GM06990 (cell line): Measurements from ENCODE around the gene ASCL4.

ENCODE experiments used
- DNase-seq: peaks from one replicate; pipeline ENCODE4 v3.0.0-alpha.2; 2011; ENCODE audit not compliant: insufficient read length; ENCODE audit errors: extremely low read depth
- H3K27me3 ChIP-seq: replicated peaks from 2 replicates; pipeline ENCODE4 v1.6.0; 2011; ENCODE audit warnings: low read length; ENCODE audit not compliant: control insufficient read depth, insufficient read depth
- H3K36me3 ChIP-seq: 2 replicates; pipeline ENCODE4 v1.5.1; 2011; ENCODE audit warnings: low read length; ENCODE audit not compliant: control insufficient read depth, insufficient read depth
- H3K4me3 ChIP-seq: replicated peaks from 2 replicates; pipeline ENCODE4 v1.5.1; 2011; ENCODE audit warnings: low read depth, mild to moderate bottlenecking, control low read depth, low read length
- TF ChIP-seq, protein P1 (sequence below): IDR thresholded peaks from 2 replicates; pipeline ENCODE4 v1.5.1; 2011; ENCODE audit warnings: low read length, control low read depth, mild to moderate bottlenecking, inconsistent platforms; ENCODE audit not compliant: insufficient read depth, poor library complexity, severe bottlenecking

The ASCL4 gene

DNA sequence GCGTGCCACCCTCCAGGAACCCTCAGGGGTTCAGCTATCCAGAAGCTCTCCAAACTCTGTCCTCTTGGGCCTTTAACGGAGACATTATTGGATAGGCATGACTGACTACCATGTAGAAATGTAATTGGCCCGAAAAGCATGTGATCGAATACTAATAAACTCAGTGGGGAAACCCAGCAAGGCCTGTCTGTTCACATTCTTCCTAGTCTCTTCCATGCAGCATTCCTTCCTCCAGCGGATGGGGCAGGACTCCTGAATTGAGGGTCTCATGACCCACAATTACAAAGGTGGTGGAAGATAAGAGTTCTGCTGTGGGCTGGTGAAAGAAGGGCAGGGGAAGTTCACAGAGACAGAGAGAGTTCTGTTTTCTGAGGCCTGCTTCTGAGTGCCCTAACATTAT, 7.0 kb upstream of the ASCL4 start:
- Histone ChIP-seq H3K4me3 (no peak overlapping the region), H3K27me3 (no peaks in the 10 kb centered on the region), H3K36me3 (no peaks in the 10 kb centered on the region)
- no peak for DNase-seq
- TF ChIP-seq, protein P1, sequence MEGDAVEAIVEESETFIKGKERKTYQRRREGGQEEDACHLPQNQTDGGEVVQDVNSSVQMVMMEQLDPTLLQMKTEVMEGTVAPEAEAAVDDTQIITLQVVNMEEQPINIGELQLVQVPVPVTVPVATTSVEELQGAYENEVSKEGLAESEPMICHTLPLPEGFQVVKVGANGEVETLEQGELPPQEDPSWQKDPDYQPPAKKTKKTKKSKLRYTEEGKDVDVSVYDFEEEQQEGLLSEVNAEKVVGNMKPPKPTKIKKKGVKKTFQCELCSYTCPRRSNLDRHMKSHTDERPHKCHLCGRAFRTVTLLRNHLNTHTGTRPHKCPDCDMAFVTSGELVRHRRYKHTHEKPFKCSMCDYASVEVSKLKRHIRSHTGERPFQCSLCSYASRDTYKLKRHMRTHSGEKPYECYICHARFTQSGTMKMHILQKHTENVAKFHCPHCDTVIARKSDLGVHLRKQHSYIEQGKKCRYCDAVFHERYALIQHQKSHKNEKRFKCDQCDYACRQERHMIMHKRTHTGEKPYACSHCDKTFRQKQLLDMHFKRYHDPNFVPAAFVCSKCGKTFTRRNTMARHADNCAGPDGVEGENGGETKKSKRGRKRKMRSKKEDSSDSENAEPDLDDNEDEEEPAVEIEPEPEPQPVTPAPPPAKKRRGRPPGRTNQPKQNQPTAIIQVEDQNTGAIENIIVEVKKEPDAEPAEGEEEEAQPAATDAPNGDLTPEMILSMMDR = no peak

DNA sequence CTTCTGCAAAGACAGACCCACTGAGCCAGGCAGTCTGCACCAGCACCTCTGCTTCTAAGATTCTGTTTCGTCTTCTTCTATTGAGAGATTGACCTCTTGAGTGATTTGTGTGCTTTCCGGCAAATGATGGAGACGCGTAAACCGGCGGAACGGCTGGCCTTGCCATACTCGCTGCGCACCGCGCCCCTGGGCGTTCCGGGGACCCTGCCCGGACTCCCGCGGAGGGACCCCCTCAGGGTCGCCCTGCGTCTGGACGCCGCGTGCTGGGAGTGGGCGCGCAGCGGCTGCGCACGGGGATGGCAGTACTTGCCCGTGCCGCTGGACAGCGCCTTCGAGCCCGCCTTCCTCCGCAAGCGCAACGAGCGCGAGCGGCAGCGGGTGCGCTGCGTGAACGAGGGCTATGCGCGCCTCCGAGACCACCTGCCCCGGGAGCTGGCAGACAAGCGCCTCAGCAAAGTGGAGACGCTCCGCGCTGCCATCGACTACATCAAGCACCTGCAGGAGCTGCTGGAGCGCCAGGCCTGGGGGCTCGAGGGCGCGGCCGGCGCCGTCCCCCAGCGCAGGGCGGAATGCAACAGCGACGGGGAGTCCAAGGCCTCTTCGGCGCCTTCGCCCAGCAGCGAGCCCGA, 703 bp downstream of the ASCL4 start:
- no peak for DNase-seq
- peaks cover 2% of the 10 kb centered on the region; the same call in 1 of the 2 replicates for H3K27me3 ChIP-seq
- TF ChIP-seq, protein P1 = no peak
- H3K4me3 ChIP-seq = no peak overlapping the region
- no peaks in the 10 kb centered on the region for H3K36me3 ChIP-seq

DNA sequence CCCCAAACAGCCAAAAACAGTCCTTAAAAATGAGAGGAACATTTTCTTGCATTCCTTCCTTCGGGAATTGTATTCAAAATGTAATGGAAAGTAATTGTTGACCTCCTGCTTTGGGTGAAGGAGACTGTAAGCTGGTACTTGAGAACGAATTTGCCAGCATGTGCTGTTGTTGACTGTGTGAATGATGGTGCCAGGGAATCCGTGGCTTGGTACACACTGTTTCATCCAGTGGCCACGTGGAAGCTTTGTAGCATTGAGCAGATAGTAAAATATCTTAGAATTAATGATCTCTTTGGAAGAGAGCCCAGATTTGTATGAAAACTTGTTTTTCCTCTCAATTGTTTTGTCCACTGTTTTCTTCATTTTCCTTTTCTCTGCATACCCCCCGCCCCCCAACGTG, 1.7 kb downstream of the ASCL4 start:
- Histone ChIP-seq H3K4me3 (no peak overlapping the region), H3K27me3 (peaks cover 2% of the 10 kb centered on the region; the same call in 1 of the 2 replicates), H3K36me3 (no peaks in the 10 kb centered on the region)
- TF ChIP-seq, protein P1 = no peak
- DNase-seq = no peak

DNA sequence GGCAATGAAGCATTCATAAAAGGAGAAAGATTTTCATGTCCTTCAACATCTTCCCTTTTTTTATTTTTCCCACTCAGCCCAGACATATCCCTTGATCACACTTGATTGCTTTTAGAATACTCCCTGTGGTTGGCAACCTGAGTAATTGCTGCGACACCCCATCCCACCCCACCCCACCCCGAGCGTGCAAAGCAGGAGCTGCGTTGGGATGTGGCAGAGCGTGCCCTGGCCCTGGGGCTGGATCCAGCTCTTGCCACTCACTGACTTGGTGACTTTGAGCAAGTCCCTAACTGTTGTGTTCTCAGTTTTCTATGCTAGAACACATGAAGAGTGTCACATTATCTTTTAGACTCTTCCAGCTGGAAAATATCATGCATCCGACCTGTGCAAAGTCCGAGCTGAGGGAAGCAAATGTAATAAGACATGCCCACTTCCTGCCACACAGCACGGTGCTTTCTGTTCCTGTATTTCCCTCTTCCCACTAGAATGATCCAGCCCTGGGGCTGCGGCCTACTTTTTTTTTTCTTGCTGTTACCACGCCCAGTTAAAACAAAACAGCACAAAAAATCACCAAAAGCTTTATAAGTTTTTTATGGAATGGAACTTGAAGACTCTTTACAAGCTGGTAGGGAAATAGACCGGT, 4.0 kb downstream of the ASCL4 start:
- Histone ChIP-seq H3K4me3 (no peak overlapping the region), H3K36me3 (no peaks in the 10 kb centered on the region), H3K27me3 (peaks cover 2% of the 10 kb centered on the region; the same call in 1 of the 2 replicates)
- TF ChIP-seq, protein P1 = no peak
- DNase-seq = no peak

DNA sequence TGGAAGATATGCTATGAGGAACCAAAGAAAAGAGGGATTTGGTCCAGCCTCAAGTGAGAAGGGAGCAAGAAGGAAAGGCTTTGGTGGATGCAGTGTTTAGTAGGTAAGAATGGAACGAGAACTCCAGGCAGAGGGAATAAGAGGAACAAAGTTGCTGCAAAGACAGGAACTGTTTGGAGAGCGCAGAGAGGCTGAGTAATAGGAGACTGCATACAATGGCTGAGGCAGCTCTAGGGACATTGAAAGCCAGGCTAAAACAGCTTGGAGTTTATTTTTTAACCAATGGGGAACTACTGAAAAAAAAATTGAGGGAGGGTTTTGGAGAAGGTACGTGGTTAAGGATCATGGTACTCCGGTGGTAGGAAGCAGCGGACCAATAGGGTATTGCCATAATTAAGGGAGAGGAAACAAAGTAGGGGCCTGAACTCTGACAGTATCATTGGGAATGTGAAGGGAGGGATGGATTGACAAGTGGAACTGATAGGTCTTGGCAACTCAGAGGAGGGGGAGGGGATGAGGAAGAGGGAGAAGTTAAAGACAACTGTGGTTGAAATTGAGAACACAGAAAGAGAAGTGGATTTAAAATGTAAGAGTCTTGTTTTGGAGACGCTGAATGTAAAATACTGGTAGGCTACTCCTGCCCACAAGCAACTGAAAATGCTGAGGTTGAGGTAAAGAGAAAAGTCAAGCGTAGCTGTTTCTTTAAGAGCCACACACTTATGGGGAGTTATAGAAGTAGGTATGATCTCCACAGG, 4.8 kb downstream of the ASCL4 start:
- TF ChIP-seq, protein P1 = no peak
- peak; percentile 32 for DNase-seq
- Histone ChIP-seq H3K27me3 (peaks cover 2% of the 10 kb centered on the region; the same call in 1 of the 2 replicates), H3K4me3 (no peak overlapping the region), H3K36me3 (no peaks in the 10 kb centered on the region)
